H1 (cell line): ENCODE data around the gene RIPPLY1. TPM values are rescaled to one million over a fixed set of nuclear protein-coding genes. Genes with fewer than 3 reads are reported as not detected.

Experiments used
- CTCF ChIA-PET: fragments of 300-600 bp; sonication (Branson Sonifier 250); formaldehyde crosslinking; loops from one replicate; lab custom pipeline; 2021; ENCODE audit not compliant: partially characterized antibody; lab: Charles Lee
- POLR2A ChIA-PET: fragments of 300-600 bp; sonication (Branson Sonifier 250); formaldehyde crosslinking; loops from one replicate; lab custom pipeline; 2021; ENCODE audit warnings: inconsistent platforms; ENCODE audit not compliant: partially characterized antibody; lab: Charles Lee
- DNase-seq, 2 experiments: peaks; one replicate each; pipeline versions ENCODE4 v3.0.0 to v3.0.0-alpha.2; 2010 to 2022; ENCODE audit warnings: low spot score in 2 of 2, low read depth in 1 of 2, mixed read lengths in 1 of 2
- FAIRE-seq: peaks from 2 replicates; lab custom pipeline; 2011; peaks lifted over from hg19 to GRCh38; lab: Jason Lieb, UNC
- H2AFZ ChIP-seq: 2 replicates; pipeline ENCODE4 v1.8.1; 2012; ENCODE audit warnings: low read length, inconsistent platforms
- H2AK5ac ChIP-seq: 2 replicates; pipeline ENCODE4 v1.6.1; 2013; ENCODE audit warnings: low read depth, low read length
- H2BK120ac ChIP-seq: replicated peaks from 2 replicates; pipeline ENCODE3; 2013; ENCODE audit warnings: low read depth, low read length, inconsistent platforms
- H2BK12ac ChIP-seq: 2 replicates; pipeline ENCODE4 v1.6.1; 2013; ENCODE audit warnings: low read depth, low read length
- H2BK15ac ChIP-seq: 2 replicates; pipeline ENCODE4 v1.6.1; 2013; ENCODE audit warnings: low read length
- H2BK20ac ChIP-seq: 2 replicates; pipeline ENCODE4 v1.6.1; 2013; ENCODE audit warnings: low read length
- H2BK5ac ChIP-seq: 2 replicates; pipeline ENCODE4 v1.6.1; 2013; ENCODE audit warnings: low read depth, low read length
- H3K14ac ChIP-seq: 2 replicates; pipeline ENCODE4 v1.6.1; 2013; ENCODE audit warnings: inconsistent platforms; ENCODE audit not compliant: insufficient read length
- H3K18ac ChIP-seq: 2 replicates; pipeline ENCODE4 v1.6.1; 2013; ENCODE audit warnings: low read length; ENCODE audit errors: extremely low read depth
- H3K23ac ChIP-seq: 2 replicates; pipeline ENCODE4 v1.6.1; 2013; ENCODE audit warnings: inconsistent platforms; ENCODE audit not compliant: insufficient read length
- H3K23me2 ChIP-seq: 2 replicates; pipeline ENCODE4 v1.6.1; 2013; ENCODE audit warnings: low read depth, low read length
- H3K27ac ChIP-seq: 2 replicates; pipeline ENCODE4 v1.6.1; 2011; ENCODE audit warnings: low read depth, low read length, inconsistent platforms
- H3K27me3 ChIP-seq, 4 experiments: replicated peaks in 1 of 4; 1 replicate in 1 of 4; 2 replicates in 3 of 4; pipeline versions ENCODE4 v1.6.1 to v1.8.1; 2011 to 2013; ENCODE audit warnings: low read length in 3 of 4, mild to moderate bottlenecking in 3 of 4, inconsistent platforms in 2 of 4, mixed read lengths in 2 of 4, moderate library complexity in 1 of 4; ENCODE audit not compliant: control insufficient read depth in 3 of 4, insufficient read depth in 3 of 4; ENCODE audit errors: extremely low read depth in 1 of 4
- H3K36me3 ChIP-seq, 4 experiments: 2 replicates each; pipeline versions ENCODE4 v1.6.1 to v1.8.1; 2011 to 2013; ENCODE audit warnings: mild to moderate bottlenecking in 4 of 4, low read length in 3 of 4, moderate library complexity in 2 of 4, control low read depth in 1 of 4, inconsistent platforms in 1 of 4; ENCODE audit not compliant: insufficient read depth in 4 of 4, control insufficient read depth in 2 of 4
- H3K4ac ChIP-seq: replicated peaks from 2 replicates; pipeline ENCODE3; 2013; ENCODE audit warnings: low read length, low read depth, mixed read lengths, inconsistent platforms; ENCODE audit not compliant: insufficient read length
- H3K4me1 ChIP-seq, 4 experiments: replicated peaks in 1 of 4; 1 replicate in 1 of 4; 2 replicates in 3 of 4; pipeline versions ENCODE4 v1.6.1 to v1.8.1; 2011 to 2013; ENCODE audit warnings: low read length in 3 of 4, inconsistent platforms in 2 of 4, mixed read lengths in 1 of 4; ENCODE audit not compliant: insufficient read depth in 4 of 4, control insufficient read depth in 3 of 4
- H3K4me2 ChIP-seq, 2 experiments: 2 replicates each; pipeline versions ENCODE4 v1.6.1 to v1.8.1; 2011 to 2013; ENCODE audit warnings: low read depth in 2 of 2, low read length in 2 of 2, control low read depth in 1 of 2, inconsistent platforms in 1 of 2, mild to moderate bottlenecking in 1 of 2; ENCODE audit not compliant: insufficient read depth in 1 of 2
- H3K4me3 ChIP-seq, 4 experiments: fragments of 200-600, 300-600 bp in 1 of 4; sonication (generic), shearing (Covaris generic), sonication (Bioruptor Twin) in 1 of 4; 2 replicates each; pipeline versions ENCODE4 v1.5.1 to v1.8.1; 2011 to 2016; ENCODE audit warnings: low read length in 4 of 4, low read depth in 3 of 4, control low read depth in 2 of 4, inconsistent platforms in 2 of 4, mild to moderate bottlenecking in 2 of 4, mixed read lengths in 1 of 4, moderate library complexity in 1 of 4; ENCODE audit not compliant: insufficient read depth in 2 of 4; ENCODE audit errors: extremely low read depth in 1 of 4
- H3K56ac ChIP-seq: replicated peaks from 2 replicates; pipeline ENCODE3; 2013; ENCODE audit warnings: low read depth, mild to moderate bottlenecking, mixed read lengths, low read length, inconsistent platforms; ENCODE audit not compliant: insufficient read length
- H3K79me1 ChIP-seq: 2 replicates; pipeline ENCODE4 v1.6.1; 2013; ENCODE audit warnings: low read depth, low read length, control low read depth
- H3K79me2 ChIP-seq, 2 experiments: 2 replicates each; pipeline versions ENCODE4 v1.6.1 to v1.8.1; 2012 to 2013; ENCODE audit warnings: low read length in 2 of 2, mild to moderate bottlenecking in 2 of 2, inconsistent platforms in 1 of 2; ENCODE audit not compliant: insufficient read depth in 2 of 2, control insufficient read depth in 1 of 2
- H3K9ac ChIP-seq, 4 experiments: replicated peaks in 1 of 4; 1 replicate in 1 of 4; 2 replicates in 3 of 4; pipeline versions ENCODE4 v1.6.1 to v1.8.1; 2011 to 2013; ENCODE audit warnings: low read depth in 3 of 4, low read length in 3 of 4, control low read depth in 2 of 4, mild to moderate bottlenecking in 2 of 4, moderate library complexity in 2 of 4, inconsistent platforms in 1 of 4; ENCODE audit errors: extremely low read depth in 1 of 4
- H3K9me3 ChIP-seq, 2 experiments: 2 replicates each; pipeline versions ENCODE4 v1.6.1 to v1.8.1; 2012 to 2013; ENCODE audit warnings: mild to moderate bottlenecking in 2 of 2, moderate library complexity in 2 of 2, control low read depth in 1 of 2, inconsistent platforms in 1 of 2, low read depth in 1 of 2, low read length in 1 of 2, mixed read lengths in 1 of 2; ENCODE audit not compliant: insufficient read depth in 2 of 2
- H4K20me1 ChIP-seq, 2 experiments: replicated peaks in 1 of 2; 2 replicates each; pipeline versions ENCODE3 to v1.8.1; 2011 to 2013; ENCODE audit warnings: inconsistent platforms in 2 of 2, low read length in 2 of 2, mild to moderate bottlenecking in 1 of 2; ENCODE audit not compliant: insufficient read depth in 2 of 2, control insufficient read depth in 1 of 2
- H4K5ac ChIP-seq: 2 replicates; pipeline ENCODE4 v1.6.1; 2013; ENCODE audit warnings: low read length, low read depth, mixed read lengths, inconsistent platforms; ENCODE audit not compliant: insufficient read length
- H4K8ac ChIP-seq: 2 replicates; pipeline ENCODE4 v1.8.0; 2013; ENCODE audit warnings: mild to moderate bottlenecking, moderate library complexity, low read length, inconsistent platforms; ENCODE audit not compliant: insufficient read depth; ENCODE audit errors: extremely low read depth
- H4K91ac ChIP-seq: replicated peaks from 2 replicates; pipeline ENCODE3; 2013; ENCODE audit warnings: low read length, mixed read lengths, inconsistent platforms; ENCODE audit not compliant: insufficient read length
- ATF3 ChIP-seq: IDR thresholded peaks from 2 replicates; pipeline ENCODE4 v1.6.1; 2011; ENCODE audit warnings: low read depth, mild to moderate bottlenecking, low read length; ENCODE audit not compliant: insufficient read depth
- CTCF ChIP-seq, 3 experiments: IDR thresholded peaks; 1 replicate in 2 of 3; 2 replicates in 1 of 3; pipeline versions ENCODE4 v1.5.1 to v1.6.1; 2011; ENCODE audit warnings: low read length in 3 of 3, mild to moderate bottlenecking in 3 of 3, inconsistent platforms in 2 of 3, low read depth in 1 of 3, moderate library complexity in 1 of 3; ENCODE audit not compliant: insufficient read depth in 1 of 3; ENCODE audit errors: control extremely low read depth in 1 of 3
- EP300 ChIP-seq, 2 experiments: IDR thresholded peaks; 1 replicate in 1 of 2; 2 replicates in 1 of 2; pipeline ENCODE4 v1.6.1; 2011 to 2012; ENCODE audit warnings: low read depth in 2 of 2, low read length in 2 of 2, mild to moderate bottlenecking in 2 of 2, borderline replicate concordance in 1 of 2, inconsistent platforms in 1 of 2, moderate library complexity in 1 of 2
- NANOG ChIP-seq: IDR thresholded peaks from 2 replicates; pipeline ENCODE4 v1.6.1; 2011; ENCODE audit warnings: low read length, low read depth, mild to moderate bottlenecking, inconsistent platforms; ENCODE audit not compliant: insufficient read depth, poor library complexity, severe bottlenecking
- RXRA ChIP-seq: IDR thresholded peaks from 2 replicates; pipeline ENCODE4 v1.6.1; 2011; ENCODE audit warnings: low read depth, mild to moderate bottlenecking, low read length, moderate library complexity; ENCODE audit not compliant: insufficient read depth
- WGBS, 2 experiments: shearing (Covaris generic) in 1 of 2; methylation state at CpG; one replicate each; pipeline versions ENCODE4 v1.1.6 to v1.1.7; 2013 to 2015; ENCODE audit warnings: low lambda C conversion rate in 2 of 2, mixed read lengths in 2 of 2, inconsistent platforms in 1 of 2, low coverage in 1 of 2, missing lambda C conversion rate in 1 of 2; ENCODE audit not compliant: insufficient replicate concordance in 2 of 2, insufficient coverage in 1 of 2, insufficient read length in 1 of 2; ENCODE audit errors: extremely low coverage in 1 of 2, missing lambda C conversion rate in 1 of 2; 5-methylcytosine and 5-hydroxymethylcytosine counted together
- polyA plus RNA-seq, 7 experiments: library from polyadenylated mRNA; depleted of rRNA in 3 of 7; stranded (reverse) in 5 of 7; unstranded in 2 of 7; fragments of >200 nt in 5 of 7; fragments of 200-250 nt in 2 of 7; gene quantifications; 1 replicate in 5 of 7; 2 replicates in 1 of 7; 4 replicates in 1 of 7; pipeline versions ENCODE4 v1.2.1 to v1.2.3, GENCODE V29; 2011 to 2013; ENCODE audit warnings: missing spikeins in 2 of 7, mixed read lengths in 2 of 7
- total RNA-seq: library from RNA; stranded (reverse); fragmentation: NEBNext Ultra II Directional; extraction: Animal tissue kit (Norgen Biotek cat#: 25700); gene quantifications from 2 replicates; pipeline ENCODE4 v1.2.1, GENCODE V29; 2021

RIPPLY1 gene
- total and polyA plus RNA-seq, 2 of the 8 experiments (the other 6 are each of a cell fraction or from before 2014, with no cell fraction given), result not detected

GRCh38 chrX:106862972-106863688 lies 40.0 kb downstream of the RIPPLY1 start:
- 37% methylated on average over 11 of the region's 13 CpGs; no CpG with 5 or more reads in 1 of the 2 experiments for WGBS, 2 experiments
- no peaks in the 10 kb centered on the region for H3K9me3 ChIP-seq
- H3K56ac ChIP-seq, result no peak overlapping the region
- no peak for TF ChIP-seq EP300 (IDR thresholded peaks at IDR 0.05; ENCODE audit: borderline replicate concordance in 1 of 2, low read depth in 2 of 2, low read length in 2 of 2)
- peak; percentile 13 to 69 (median 53) for TF ChIP-seq CTCF (IDR thresholded peaks at IDR 0.05; ENCODE audit: control extremely low read depth in 1 of 3, insufficient read depth in 1 of 3, low read depth in 1 of 3, low read length in 3 of 3)
- TF ChIP-seq RXRA, result no peak
- no peak for TF ChIP-seq NANOG
- no peak for TF ChIP-seq ATF3

More at GRCh38 chrX:106862972-106863688, 40.0 kb downstream of the RIPPLY1 start:
- Histone ChIP-seq H3K36me3 (no peaks in the 10 kb centered on the region), H3K9ac (no peak overlapping the region), H3K23me2 (no peaks in the 10 kb centered on the region), H3K27ac (no peak overlapping the region), H3K14ac (no peak overlapping the region), H3K4me1 (no peaks in the 10 kb centered on the region), H3K4me2 (no peak overlapping the region), H2BK12ac (no peak overlapping the region), H3K79me1 (no peaks in the 10 kb centered on the region), H4K8ac (no peak overlapping the region), H2BK120ac (no peak overlapping the region), H4K5ac (no peak overlapping the region), H2BK15ac (no peak overlapping the region), H2AFZ (no peak overlapping the region), H4K91ac (no peak overlapping the region), H3K4ac (no peak overlapping the region), H4K20me1 (no peaks in the 10 kb centered on the region), H3K18ac (no peak overlapping the region), H3K27me3 (no peaks in the 10 kb centered on the region), H2AK5ac (no peak overlapping the region), H3K23ac (no peak overlapping the region), H3K4me3 (no peak overlapping the region), H2BK20ac (no peak overlapping the region), H2BK5ac (no peak overlapping the region), H3K79me2 (no peaks in the 10 kb centered on the region)
- peak; percentile 97 for FAIRE-seq
- CTCF ChIA-PET, result interaction anchor here (0.6 to 2.9 kb wide), 11 partner anchors 9 to 56 kb away, joined by 3 to 14 read pairs (median 4); no protein-coding TSS in a partner anchor
- peak; percentile 15 to 58 for DNase-seq
- POLR2A ChIA-PET, result no interaction called here
